PFSK-1 (cell line): ENCODE measurements around the gene VEPH1.

Experiments
- FOXP2 ChIP-seq: optimal IDR thresholded peaks from 2 replicates; pipeline ENCODE3; 2011; ENCODE audit warnings: borderline replicate concordance, control low read depth, inconsistent platforms; ENCODE audit not compliant: insufficient read depth; ENCODE audit errors: extremely low read length, extremely low read depth
- POLR2AphosphoS5 ChIP-seq: IDR thresholded peaks from 2 replicates; pipeline ENCODE4 v1.6.1; 2012; ENCODE audit warnings: low read depth, mild to moderate bottlenecking, control low read depth, low read length, moderate library complexity
- REST ChIP-seq, 2 experiments: IDR thresholded peaks; 2 replicates each; pipeline versions ENCODE4 v1.6.1 to v1.8.0; 2011 to 2012; ENCODE audit warnings: low read depth in 2 of 2, low read length in 2 of 2, control low read depth in 1 of 2, inconsistent platforms in 1 of 2, mild to moderate bottlenecking in 1 of 2, moderate library complexity in 1 of 2; ENCODE audit not compliant: insufficient read depth in 1 of 2
- SIN3A ChIP-seq: IDR thresholded peaks from 2 replicates; pipeline ENCODE4 v1.6.1; 2012; ENCODE audit warnings: mild to moderate bottlenecking, low read length, moderate library complexity, borderline replicate concordance; ENCODE audit not compliant: insufficient read depth
- TAF1 ChIP-seq: IDR thresholded peaks from 2 replicates; pipeline ENCODE4 v1.6.1; 2012; ENCODE audit warnings: low read length, control low read depth, borderline replicate concordance; ENCODE audit not compliant: insufficient read depth

Gene VEPH1

GRCh38 chr3:157500232-157500631 lies 3.0 kb downstream of the VEPH1 start:
- TF ChIP-seq POLR2AphosphoS5 (no peak), TAF1 (no peak), SIN3A (no peak), REST (IDR thresholded peaks at IDR 0.05; ENCODE audit: insufficient read depth in 1 of 2, low read depth in 2 of 2, low read length in 2 of 2) (no peak)

- TF ChIP-seq TAF1 (no peak), POLR2AphosphoS5 (no peak), REST (IDR thresholded peaks at IDR 0.05; ENCODE audit: insufficient read depth in 1 of 2, low read depth in 2 of 2, low read length in 2 of 2) (no peak), SIN3A (no peak), FOXP2 (no peak)
Measured at GRCh38 chr3:157499342-157499963, 3.8 kb downstream of the VEPH1 start.

- TF ChIP-seq TAF1: no peak
- no peak for TF ChIP-seq REST (IDR thresholded peaks at IDR 0.05; ENCODE audit: insufficient read depth in 1 of 2, low read depth in 2 of 2, low read length in 2 of 2)
- TF ChIP-seq SIN3A: no peak
Measured at GRCh38 chr3:157498371-157498770, 4.8 kb downstream of the VEPH1 start.

GRCh38 chr3:157495846-157496245 lies 7.4 kb downstream of the VEPH1 start:
- no peak for TF ChIP-seq REST (IDR thresholded peaks at IDR 0.05; ENCODE audit: insufficient read depth in 1 of 2, low read depth in 2 of 2, low read length in 2 of 2)
- TF ChIP-seq SIN3A: no peak
- no peak for TF ChIP-seq FOXP2
- TF ChIP-seq POLR2AphosphoS5: no peak
- TF ChIP-seq TAF1: no peak
